OCI-LY7 (cell line): ENCODE measurements around the gene METAP2.

Source experiments
- CTCF ChIP-seq: fragments of 200-600 bp; sonication (generic); conservative IDR thresholded peaks from 2 replicates; pipeline ENCODE4 v1.5.1; 2014; ENCODE audit warnings: mild to moderate bottlenecking, antibody characterized with exemption, low read length, moderate library complexity, mixed read lengths
- EZH2phosphoT487 ChIP-seq: fragments of 200-600 bp; sonication (generic); IDR thresholded peaks from 2 replicates; pipeline ENCODE4 v1.6.1; 2018; ENCODE audit warnings: low read depth, borderline replicate concordance, mild to moderate bottlenecking, mixed run types, antibody characterized with exemption, low read length, moderate library complexity, mixed read lengths

GRCh38 chr12:95544756-95545155, 70.8 kb downstream of the METAP2 start:
- no peak for TF ChIP-seq CTCF
- no peak for TF ChIP-seq EZH2phosphoT487
